Upper lobe of right lung (tissue), 1 donor: ENCODE results near the gene ZAR1. TPM values are rescaled to one million over a fixed set of nuclear protein-coding genes. Genes with fewer than 3 reads are reported as not detected.

Source experiments
- ATAC-seq: fragments of 200-7000 bp; cut with Tn5 transposase; one replicate; pipeline ENCODE4 v1.9.1; 2020; ENCODE audit warnings: mild to moderate bottlenecking, moderate library complexity
- DNase-seq: peaks from one replicate; pipeline ENCODE4 v3.0.0-alpha.2; 2020
- H3K27ac ChIP-seq: fragments of 200-600 bp; one replicate; pipeline ENCODE4 v1.8.0; 2022
- H3K27me3 ChIP-seq: fragments of 200-600 bp; one replicate; pipeline ENCODE4 v1.8.0; 2022; ENCODE audit warnings: mild to moderate bottlenecking
- H3K36me3 ChIP-seq: fragments of 200-600 bp; one replicate; pipeline ENCODE4 v1.8.0; 2022
- H3K4me1 ChIP-seq: fragments of 200-600 bp; one replicate; pipeline ENCODE4 v1.8.0; 2022
- H3K4me3 ChIP-seq: fragments of 200-600 bp; one replicate; pipeline ENCODE4 v1.8.0; 2022; ENCODE audit warnings: mild to moderate bottlenecking
- H3K9me3 ChIP-seq: fragments of 200-600 bp; one replicate; pipeline ENCODE4 v1.8.0; 2022
- CTCF ChIP-seq: fragments of 200-600 bp; IDR thresholded peaks from one replicate; pipeline ENCODE4 v1.8.0; 2022; ENCODE audit warnings: antibody characterized with exemption
- intact Hi-C: fragments of 100-400 bp; cut with DNase I; formaldehyde crosslinking; loops from one replicate; pipeline ENCODE4 v1.11.0; 2022
- total RNA-seq: library from RNA; stranded (reverse); fragmentation: NEBNext Ultra II Directional; extraction: Animal tissue kit (Norgen Biotek cat#: 25700); gene quantifications from one replicate; pipeline ENCODE4 v1.2.1, GENCODE V29; 2021
- donor health status: DM: no; HTN: yes; CAD: no; lungs with severe emphysema.

ZAR1 gene
- total RNA-seq, 1 donor from 2014 or later, result 0.55 TPM

- no peak for ATAC-seq
- DNase-seq, result no peak
- intact Hi-C loops, result no loop called here
- no peak for TF ChIP-seq CTCF
- Histone ChIP-seq H3K9me3 (no peaks in the 10 kb centered on the region), H3K36me3 (peaks cover 95% of the 10 kb centered on the region), H3K4me3 (no peak overlapping the region), H3K27ac (no peak overlapping the region), H3K4me1 (no peaks in the 10 kb centered on the region), H3K27me3 (no peaks in the 10 kb centered on the region)
These were observed 36.4 kb downstream of the ZAR1 start for GRCh38 chr4:48526406-48526805.

GRCh38 chr4:48538358-48538757 lies 48.3 kb downstream of the ZAR1 start:
- H3K9me3 ChIP-seq, result no peaks in the 10 kb centered on the region
- H3K27me3 ChIP-seq, result no peaks in the 10 kb centered on the region
- intact Hi-C loops, result no loop called here
- no peak overlapping the region for H3K4me3 ChIP-seq
- peaks cover 76% of the 10 kb centered on the region for H3K36me3 ChIP-seq
- DNase-seq, result no peak
- no peak overlapping the region for H3K27ac ChIP-seq
- TF ChIP-seq CTCF, result no peak
- ATAC-seq, result no peak
- H3K4me1 ChIP-seq, result no peaks in the 10 kb centered on the region

GRCh38 chr4:48539597-48539996 lies 49.5 kb downstream of the ZAR1 start:
- intact Hi-C loops, result no loop called here
- H3K27ac ChIP-seq, result no peak overlapping the region
- H3K4me3 ChIP-seq, result no peak overlapping the region
- no peaks in the 10 kb centered on the region for H3K27me3 ChIP-seq
- DNase-seq (no peak), ATAC-seq (no peak)
- TF ChIP-seq CTCF, result no peak
- no peaks in the 10 kb centered on the region for H3K9me3 ChIP-seq
- H3K36me3 ChIP-seq, result peaks cover 75% of the 10 kb centered on the region
- no peaks in the 10 kb centered on the region for H3K4me1 ChIP-seq

DNA sequence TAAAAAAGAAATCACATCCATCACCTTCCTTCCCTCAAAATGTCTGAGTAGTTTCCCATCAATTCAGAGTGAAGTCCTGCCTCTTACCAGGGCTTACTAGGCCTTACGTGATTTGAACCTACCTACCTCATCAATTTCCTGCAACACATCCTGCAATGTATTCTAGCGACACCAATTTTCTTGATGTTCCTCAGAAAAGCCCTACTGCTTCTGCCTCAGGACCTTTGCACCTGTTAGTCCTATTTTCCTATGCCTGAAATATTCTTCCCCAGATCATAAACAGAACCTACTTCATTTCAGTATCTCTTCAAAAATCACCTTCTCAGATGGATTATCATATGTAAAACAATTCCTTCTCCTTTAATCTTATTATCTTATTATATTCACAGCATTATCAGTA lies 52.8 kb downstream of the ZAR1 start:
- Histone ChIP-seq H3K9me3 (no peaks in the 10 kb centered on the region), H3K27ac (no peak overlapping the region), H3K4me3 (no peak overlapping the region), H3K4me1 (no peaks in the 10 kb centered on the region), H3K27me3 (no peaks in the 10 kb centered on the region), H3K36me3 (peaks cover 81% of the 10 kb centered on the region)
- intact Hi-C loops, result no loop called here
- no peak for TF ChIP-seq CTCF
- DNase-seq, result no peak
- no peak for ATAC-seq

DNA sequence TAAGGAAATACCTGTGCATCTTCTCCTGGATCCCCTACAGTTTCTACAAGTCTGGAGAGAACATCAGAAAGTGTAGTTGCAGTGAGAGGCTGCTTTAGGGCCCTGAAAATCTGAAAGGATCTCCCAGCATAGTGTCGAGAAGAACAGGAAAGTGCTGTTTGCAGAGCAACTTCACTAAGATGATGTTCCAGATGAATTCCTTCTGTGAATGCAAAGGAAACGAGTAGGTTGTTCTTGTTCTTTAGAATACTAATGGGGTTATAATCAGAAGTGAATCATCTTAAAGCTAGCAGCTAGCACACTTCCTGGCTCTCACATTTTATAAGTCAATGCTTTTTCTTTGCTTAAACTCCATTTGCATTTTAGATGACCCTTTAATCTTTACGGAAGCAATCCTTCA lies 53.7 kb downstream of the ZAR1 start:
- Histone ChIP-seq H3K9me3 (no peaks in the 10 kb centered on the region), H3K36me3 (peaks cover 90% of the 10 kb centered on the region), H3K27ac (no peak overlapping the region), H3K27me3 (no peaks in the 10 kb centered on the region), H3K4me3 (no peak overlapping the region), H3K4me1 (no peaks in the 10 kb centered on the region)
- no peak for ATAC-seq
- intact Hi-C loops, result no loop called here
- no peak for TF ChIP-seq CTCF
- DNase-seq, result no peak

Other genes with a start within 250 kb of the ZAR1 start
- 7.7 TPM for gene TEC, start 220.4 kb upstream of the ZAR1 start, total RNA-seq
- gene SLAIN2, start 148.7 kb upstream of the ZAR1 start, total RNA-seq, result 94.3 TPM
- gene SLC10A4, start 6.9 kb upstream of the ZAR1 start, total RNA-seq, result 3.1 TPM